Kidney glomerular epithelial cell (primary cell): ENCODE measurements around the gene BMAL2.

ENCODE experiments used
- DNase-seq: peaks from one replicate; lab custom pipeline; 2025; lab: John Stamatoyannopoulos, UW

The BMAL2 gene

GRCh38 chr12:27324530-27324929, 8.1 kb upstream of the BMAL2 start:
- DNase-seq: no peak

GRCh38 chr12:27330846-27331245, 1.8 kb upstream of the BMAL2 start:
- DNase-seq: no peak

- peak; percentile 95 for DNase-seq
These were observed 1.2 kb upstream of the BMAL2 start for GRCh38 chr12:27331291-27331926.

GRCh38 chr12:27331927-27332324, 710 bp upstream of the BMAL2 start:
- DNase-seq: no peak

GRCh38 chr12:27332407-27332713, 276 bp upstream of the BMAL2 start:
- no peak for DNase-seq

GRCh38 chr12:27333403-27334009, 870 bp downstream of the BMAL2 start:
- DNase-seq: peak; percentile 36

GRCh38 chr12:27334042-27334720, 1.5 kb downstream of the BMAL2 start:
- peak; percentile 33 for DNase-seq

GRCh38 chr12:27334721-27335082, 2.1 kb downstream of the BMAL2 start:
- DNase-seq: no peak

- DNase-seq: no peak
These were observed 3.0 kb downstream of the BMAL2 start for GRCh38 chr12:27335364-27336281.

GRCh38 chr12:27336282-27336653, 3.6 kb downstream of the BMAL2 start:
- DNase-seq: no peak

GRCh38 chr12:27337376-27337775, 4.7 kb downstream of the BMAL2 start:
- DNase-seq: no peak

GRCh38 chr12:27338473-27338872, 5.8 kb downstream of the BMAL2 start:
- no peak for DNase-seq

GRCh38 chr12:27340971-27341370, 8.3 kb downstream of the BMAL2 start:
- DNase-seq: no peak

- no peak for DNase-seq
These were observed 9.9 kb downstream of the BMAL2 start for GRCh38 chr12:27342536-27342935.

- DNase-seq: peak; percentile 92
These were observed 10.8 kb downstream of the BMAL2 start for GRCh38 chr12:27343255-27344000.

GRCh38 chr12:27344246-27344645, 11.6 kb downstream of the BMAL2 start:
- no peak for DNase-seq

GRCh38 chr12:27344760-27345159, 12.1 kb downstream of the BMAL2 start:
- DNase-seq: no peak

- DNase-seq: no peak
These were observed 12.7 kb downstream of the BMAL2 start for GRCh38 chr12:27345376-27345775.

- no peak for DNase-seq
These were observed 15.1 kb downstream of the BMAL2 start for GRCh38 chr12:27347779-27348178.

- no peak for DNase-seq
These were observed 18.8 kb downstream of the BMAL2 start for GRCh38 chr12:27351476-27351875.

- DNase-seq: no peak
These were observed 22.9 kb downstream of the BMAL2 start for GRCh38 chr12:27355486-27355885.

- DNase-seq: no peak
These were observed 23.3 kb downstream of the BMAL2 start for GRCh38 chr12:27355979-27356378.
